PFSK-1 (cell line): ENCODE data around the gene WFDC11.

Experiments used
- POLR2AphosphoS5 ChIP-seq: IDR thresholded peaks from 2 replicates; pipeline ENCODE4 v1.6.1; 2012; ENCODE audit warnings: low read depth, mild to moderate bottlenecking, control low read depth, low read length, moderate library complexity
- TAF1 ChIP-seq: IDR thresholded peaks from 2 replicates; pipeline ENCODE4 v1.6.1; 2012; ENCODE audit warnings: low read length, control low read depth, borderline replicate concordance; ENCODE audit not compliant: insufficient read depth

DNA sequence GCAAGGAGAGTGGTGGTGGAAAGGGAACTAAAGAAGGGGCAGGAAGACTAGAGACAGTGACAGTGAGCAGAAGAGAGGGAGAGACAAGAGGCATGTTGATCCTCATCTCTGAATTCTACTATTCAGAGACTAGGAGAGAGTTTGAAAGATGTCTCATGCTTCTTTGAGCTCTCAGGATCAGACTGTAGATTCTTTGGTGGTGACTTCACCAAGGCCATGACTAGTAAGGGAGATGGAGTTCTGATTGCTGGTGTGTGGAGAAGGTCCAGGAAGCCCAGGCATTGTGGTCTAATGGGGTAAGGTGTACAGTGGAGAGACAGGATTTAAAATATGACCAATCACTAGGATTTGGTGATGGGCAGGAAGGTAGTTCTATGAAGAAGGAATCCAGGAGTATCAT is 39.7 kb downstream of the WFDC11 start:
- TF ChIP-seq TAF1 (no peak), POLR2AphosphoS5 (no peak)
